ENCODE measurements around the gene KDM3A. TPM values are rescaled to one million over a fixed set of nuclear protein-coding genes. Genes with fewer than 3 reads are reported as not detected.

Gene KDM3A
- total RNA-seq, 1 donor from 2014 or later: 46.0 TPM

- Mint-ChIP-seq H3K36me3 (ENCODE audit: low read depth) (peaks cover 40% of the 10 kb centered on the region), H3K4me1 (no peaks in the 10 kb centered on the region), H3K4me3 (no peak overlapping the region), H3K27me3 (no peaks in the 10 kb centered on the region), H3K27ac (no peak overlapping the region), H3K9me3 (peaks cover 5% of the 10 kb centered on the region)
- ATAC-seq (ENCODE audit: low read depth): no peak
- CTCF ChIA-PET: no interaction called here
- TF ChIP-seq CTCF (IDR thresholded peaks at IDR 0.05): no peak
- intact Hi-C loops (cut with micrococcal nuclease): no loop called here
- POLR2A ChIA-PET: no interaction called here
- DNase-seq: no peak
Measured at GRCh38 chr2:86523491-86523890, 82.3 kb downstream of the KDM3A start.

- Mint-ChIP-seq H3K36me3 (ENCODE audit: low read depth) (peaks cover 52% of the 10 kb centered on the region), H3K4me1 (no peaks in the 10 kb centered on the region), H3K4me3 (no peak overlapping the region), H3K27me3 (no peaks in the 10 kb centered on the region), H3K27ac (no peak overlapping the region), H3K9me3 (no peaks in the 10 kb centered on the region)
- ChIA-PET POLR2A (no interaction called here), CTCF (no interaction called here)
- TF ChIP-seq CTCF (IDR thresholded peaks at IDR 0.05): no peak
- intact Hi-C loops (cut with micrococcal nuclease): no loop called here
- ATAC-seq (ENCODE audit: low read depth): no peak
- DNase-seq: no peak
Measured at GRCh38 chr2:86525421-86526340, 84.5 kb downstream of the KDM3A start.

GRCh38 chr2:86533589-86533988, 92.4 kb downstream of the KDM3A start:
- ATAC-seq (ENCODE audit: low read depth) (no peak), DNase-seq (no peak)
- peaks cover 14% of the 10 kb centered on the region for H3K4me1 Mint-ChIP-seq
- H3K36me3 Mint-ChIP-seq (ENCODE audit: low read depth): peaks cover 38% of the 10 kb centered on the region
- no peak overlapping the region for H3K27ac Mint-ChIP-seq
- CTCF ChIA-PET: no interaction called here
- POLR2A ChIA-PET: no interaction called here
- no peaks in the 10 kb centered on the region for H3K27me3 Mint-ChIP-seq
- H3K4me3 Mint-ChIP-seq: no peak overlapping the region
- peaks cover 11% of the 10 kb centered on the region for H3K9me3 Mint-ChIP-seq
- no peak for TF ChIP-seq CTCF (IDR thresholded peaks at IDR 0.05)
- intact Hi-C loops (cut with micrococcal nuclease): no loop called here

DNA sequence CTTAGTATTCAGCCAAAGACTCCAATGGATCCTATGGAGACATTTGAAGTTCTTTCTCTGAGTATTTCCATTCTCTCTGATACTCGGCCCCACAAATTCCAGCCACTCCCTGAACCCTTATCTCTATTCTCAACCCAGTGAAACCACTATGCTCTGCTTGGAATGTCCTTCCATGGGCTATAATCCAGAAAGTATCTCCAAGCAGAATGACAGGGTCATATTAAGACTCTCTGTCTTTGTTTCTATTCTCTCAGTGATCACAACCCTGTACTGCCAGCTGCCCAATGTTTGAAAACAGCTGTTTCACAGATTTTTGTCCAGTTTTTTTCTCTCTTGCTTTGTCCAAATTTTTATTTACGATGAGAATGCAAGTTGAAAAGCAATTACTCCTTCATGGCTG, 100.2 kb downstream of the KDM3A start:
- peaks cover 6% of the 10 kb centered on the region for H3K9me3 Mint-ChIP-seq
- POLR2A ChIA-PET: no interaction called here

More for the DNA sequence above, 100.2 kb downstream of the KDM3A start:
- Mint-ChIP-seq H3K4me1 (no peaks in the 10 kb centered on the region), H3K27ac (no peak overlapping the region), H3K4me3 (no peak overlapping the region), H3K36me3 (ENCODE audit: low read depth) (peaks cover 44% of the 10 kb centered on the region), H3K27me3 (no peaks in the 10 kb centered on the region)
- no peak for TF ChIP-seq CTCF (IDR thresholded peaks at IDR 0.05)
- no peak for ATAC-seq (ENCODE audit: low read depth)
- intact Hi-C loops (cut with micrococcal nuclease): no loop called here
- CTCF ChIA-PET: no interaction called here
- DNase-seq: no peak

Other genes with a start within 250 kb of the KDM3A start
- 90.3 and 93.0 TPM in 2 replicates for gene IMMT, start 245.9 kb upstream of the KDM3A start, total RNA-seq
- 35.1 and 37.4 TPM in 2 replicates for gene MRPL35, start 241.9 kb upstream of the KDM3A start, total RNA-seq
- gene REEP1, start 103.7 kb upstream of the KDM3A start, total RNA-seq: not detected in 2 replicates
- 61.4 and 66.9 TPM in 2 replicates for gene CHMP3, start 122.1 kb downstream of the KDM3A start, total RNA-seq
- 18.6 and 22.2 TPM in 2 replicates for gene RNF103, start 182.5 kb downstream of the KDM3A start, total RNA-seq

Measured in activated B cell treated with CpG ODN at 0.5 μM for 24 hours (primary cell).